Endometrium (tissue), 2 donors: Measurements from ENCODE around the gene MBP.

Source experiments
- FAIRE-seq: peaks from 2 replicates; lab custom pipeline; 2012; peaks lifted over from hg19 to GRCh38; lab: Jason Lieb, UNC
- donor health status: control.
- donor health status: control.

Gene MBP

DNA sequence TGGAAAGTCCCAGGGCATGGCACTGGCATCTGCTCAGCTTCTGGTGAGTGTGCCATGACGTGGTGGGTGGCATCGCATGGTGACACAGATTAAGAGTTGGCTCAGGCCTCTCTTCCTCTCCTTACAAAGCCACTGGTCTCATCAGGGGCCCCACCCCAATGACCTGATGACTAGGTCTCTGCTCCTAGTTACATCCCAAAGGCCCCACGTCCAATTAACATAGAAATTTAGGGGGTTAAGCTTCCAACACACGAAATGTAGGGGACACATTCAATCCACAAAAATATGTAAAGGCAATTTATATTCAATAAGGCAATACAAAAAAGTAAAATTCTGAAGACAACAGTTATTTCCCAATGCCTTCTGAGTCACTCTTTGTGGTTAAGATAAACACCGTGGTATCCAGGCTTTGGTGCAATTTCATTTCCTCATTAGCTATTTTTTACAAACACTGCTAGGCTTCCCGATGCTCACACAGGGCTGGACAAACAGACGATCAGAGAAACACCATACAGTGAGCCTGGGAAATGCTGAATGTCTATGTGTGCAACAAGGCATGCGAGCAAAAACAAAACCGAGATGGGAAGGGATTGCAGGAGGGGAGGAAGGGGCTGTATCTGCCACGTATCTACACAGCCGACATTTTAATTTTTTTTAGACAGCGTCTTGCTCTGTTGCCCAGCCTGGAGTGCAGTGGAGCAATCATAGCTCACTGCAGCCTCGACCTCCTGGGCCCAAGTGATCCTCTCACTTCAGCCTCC is 67.2 kb downstream of the MBP start:
- no peak for FAIRE-seq

DNA sequence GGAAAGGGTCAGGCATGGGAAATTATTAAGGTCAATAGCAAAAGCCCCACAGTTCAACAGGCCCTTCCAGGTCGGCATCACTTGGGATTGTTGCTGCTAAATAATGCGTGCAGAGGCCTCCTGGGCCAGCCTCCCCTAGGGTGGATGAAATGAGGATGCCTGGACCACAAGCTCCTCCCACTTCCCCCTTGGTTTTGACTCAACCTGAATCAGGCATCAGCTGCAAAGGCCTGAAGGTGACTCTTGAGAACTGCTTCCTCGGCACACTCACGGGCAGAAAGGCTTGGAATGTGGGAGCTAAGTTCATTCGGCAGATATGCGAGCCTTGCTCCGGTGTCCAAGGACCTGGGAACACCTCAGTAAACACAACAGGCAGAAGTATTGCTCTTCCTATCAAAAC is 69.3 kb downstream of the MBP start:
- FAIRE-seq = no peak

DNA sequence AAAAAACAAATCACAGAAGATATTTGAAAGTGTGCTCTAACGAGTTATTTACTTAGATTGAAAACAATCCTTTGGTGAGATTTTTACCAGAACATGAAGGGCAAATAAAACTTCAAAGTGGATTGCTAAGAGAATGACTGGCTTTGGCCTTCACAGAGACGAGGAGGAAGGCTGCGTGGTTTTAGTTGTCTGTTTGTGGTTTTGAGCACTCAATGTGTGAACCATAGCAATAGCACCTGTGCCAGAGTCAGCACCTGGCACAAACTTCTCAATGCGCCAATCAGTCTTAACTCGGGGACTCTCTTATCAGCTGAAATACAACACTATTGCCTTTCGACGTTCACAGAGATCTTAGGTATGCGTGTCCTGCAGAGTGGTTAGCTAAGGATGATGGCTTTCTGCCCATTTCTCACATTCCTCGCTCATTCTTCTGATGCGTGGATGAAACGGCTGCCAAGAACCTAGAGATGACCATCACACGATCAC is 70.0 kb downstream of the MBP start:
- FAIRE-seq = peak; percentile 88

DNA sequence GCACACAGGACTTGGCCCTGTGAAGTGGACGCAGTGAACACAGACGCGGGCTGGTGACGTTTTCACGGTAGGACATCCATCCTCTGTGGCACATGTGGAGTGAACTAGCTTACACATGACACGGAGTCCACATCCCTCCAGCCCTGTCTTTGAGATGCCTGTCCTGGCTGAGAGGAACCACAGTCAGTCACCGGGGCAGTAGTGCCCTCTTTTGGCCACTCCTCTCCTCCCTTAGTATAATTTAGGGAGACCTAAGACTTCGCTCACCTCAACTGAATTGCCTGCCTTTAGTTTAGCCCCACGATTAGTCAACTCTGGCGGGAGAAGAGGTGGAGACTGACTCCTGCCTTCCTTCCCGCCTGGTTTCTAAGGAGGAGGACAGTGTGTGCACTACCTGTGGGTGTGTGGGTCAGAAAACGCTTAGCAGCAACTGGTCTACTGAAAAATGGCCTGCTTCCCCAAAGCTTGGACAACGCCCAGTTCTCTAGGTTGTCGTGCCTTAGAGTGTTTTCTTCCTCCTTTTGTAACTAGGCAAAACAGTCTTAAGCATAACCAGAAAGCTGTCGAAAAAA is 70.6 kb downstream of the MBP start:
- FAIRE-seq = no peak

DNA sequence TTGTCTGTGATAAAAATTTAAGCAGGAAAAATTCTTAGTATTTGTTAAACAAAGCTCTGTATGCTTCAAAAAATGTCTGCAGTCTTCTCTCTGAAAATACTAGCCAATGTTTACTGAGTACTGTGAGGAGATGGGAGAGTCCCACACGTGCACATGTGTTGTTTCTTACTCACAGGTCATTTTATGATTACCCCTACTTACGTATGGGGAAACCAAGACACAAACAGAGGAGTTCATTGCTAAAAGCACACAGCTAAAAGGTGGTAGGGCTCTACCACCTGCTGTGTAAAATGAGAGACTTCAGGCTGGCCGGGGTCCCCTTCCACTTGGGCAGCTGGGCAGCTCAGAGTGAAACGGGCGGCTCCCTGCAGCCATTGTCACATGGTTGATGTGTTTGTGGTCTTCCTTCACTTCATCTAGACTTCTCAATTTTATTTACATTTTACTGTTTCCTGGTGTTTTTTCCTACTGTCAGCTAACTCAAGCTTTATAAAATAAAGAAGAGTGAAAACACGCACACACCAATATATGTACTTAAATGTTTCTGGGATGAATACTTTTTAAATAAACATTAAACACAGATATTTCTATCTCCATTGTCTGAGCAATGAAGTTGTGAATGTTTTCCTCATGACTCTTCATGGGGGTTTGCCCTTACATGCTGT is 71.2 kb downstream of the MBP start:
- no peak for FAIRE-seq

DNA sequence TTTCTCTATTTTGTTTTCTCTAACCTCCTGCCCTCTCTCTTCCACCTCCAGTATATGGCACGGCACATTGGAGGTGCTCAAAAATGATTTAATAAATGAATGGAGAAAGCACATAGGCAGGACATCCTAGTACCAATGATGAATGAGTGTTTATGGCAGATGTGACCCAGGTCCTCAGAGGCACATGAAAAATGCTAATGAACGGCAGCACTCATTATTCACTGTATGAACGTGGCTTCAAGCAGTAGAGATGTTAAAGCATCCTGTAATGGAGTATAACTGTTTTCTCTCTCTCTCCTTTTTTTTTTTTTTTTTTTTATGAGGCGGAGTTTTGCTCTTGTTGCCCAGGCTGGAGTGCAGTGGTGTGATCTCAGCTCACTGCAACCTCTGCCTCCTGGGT is 72.4 kb downstream of the MBP start:
- FAIRE-seq = no peak

DNA sequence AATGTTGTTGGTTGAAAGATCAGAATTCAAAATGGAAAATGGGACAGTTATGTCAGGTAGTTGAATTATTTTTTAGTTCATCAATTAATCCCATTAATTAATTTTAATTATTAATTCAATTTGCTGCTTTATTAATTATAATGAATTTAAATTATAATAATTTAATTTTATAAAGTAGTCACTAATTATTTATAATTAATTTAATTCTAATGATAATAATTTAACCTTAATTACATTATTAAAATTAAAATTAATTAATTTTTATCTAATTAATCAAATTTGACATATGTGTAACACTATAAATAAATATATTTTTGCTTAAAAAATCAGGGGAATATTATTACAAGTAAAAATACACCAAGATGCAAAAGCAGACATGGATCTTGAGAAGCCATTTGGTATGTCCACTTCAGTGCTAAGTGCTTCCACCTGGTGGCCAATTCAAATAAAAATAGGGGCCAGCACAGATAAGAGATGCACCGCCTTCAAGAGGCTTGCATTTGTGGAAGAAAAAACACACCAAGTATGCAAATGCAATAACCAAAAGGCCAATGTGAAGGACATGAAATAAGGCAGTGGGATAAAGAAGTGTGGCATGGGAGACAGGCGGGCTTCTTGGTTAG is 73.2 kb downstream of the MBP start:
- FAIRE-seq = peak; percentile 98

DNA sequence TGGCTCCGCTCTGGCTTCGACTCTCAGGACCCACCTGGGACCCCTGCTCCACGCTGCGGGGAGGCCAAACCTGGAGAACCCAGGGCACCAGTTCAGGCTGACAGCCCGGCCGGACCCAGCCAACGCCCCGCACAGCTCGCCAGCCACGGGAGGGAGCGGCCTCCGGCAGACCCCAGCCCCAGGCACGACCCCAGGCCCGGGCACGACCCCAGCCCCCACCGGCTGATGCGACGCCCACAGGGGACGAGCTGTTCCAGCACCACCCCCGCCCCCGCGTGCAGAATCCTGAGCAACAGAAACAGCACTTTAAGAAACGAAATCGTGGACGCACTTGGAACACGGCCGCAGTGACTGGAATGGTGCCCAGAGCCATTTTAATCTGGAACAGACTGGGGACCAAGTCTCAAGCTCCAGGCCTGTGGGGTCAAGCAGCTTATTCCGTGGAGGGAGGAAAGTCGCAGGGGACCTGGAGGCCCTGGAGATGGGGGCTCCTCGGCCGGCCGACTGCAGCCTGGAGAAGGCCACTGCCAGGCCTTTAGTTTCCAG is 74.2 kb downstream of the MBP start:
- FAIRE-seq = no peak

DNA sequence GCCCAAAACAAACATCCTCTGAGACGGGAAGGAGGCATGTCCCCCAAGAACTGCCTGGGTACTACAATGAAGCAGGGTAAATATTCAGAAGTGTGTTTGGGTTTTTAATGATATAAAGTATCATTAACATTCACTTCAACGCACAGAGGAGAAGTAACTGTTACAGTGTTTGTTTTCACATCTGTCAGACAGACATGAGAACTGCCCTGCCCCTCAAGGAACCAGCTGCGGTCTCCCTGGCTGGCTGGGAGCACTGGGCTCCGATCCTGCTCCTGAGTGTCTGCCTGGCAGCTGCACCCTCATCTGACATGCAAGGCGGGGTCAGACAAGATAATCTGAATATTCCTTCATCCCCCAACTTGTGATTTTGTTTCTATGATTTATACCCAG is 75.6 kb downstream of the MBP start:
- FAIRE-seq = no peak

DNA sequence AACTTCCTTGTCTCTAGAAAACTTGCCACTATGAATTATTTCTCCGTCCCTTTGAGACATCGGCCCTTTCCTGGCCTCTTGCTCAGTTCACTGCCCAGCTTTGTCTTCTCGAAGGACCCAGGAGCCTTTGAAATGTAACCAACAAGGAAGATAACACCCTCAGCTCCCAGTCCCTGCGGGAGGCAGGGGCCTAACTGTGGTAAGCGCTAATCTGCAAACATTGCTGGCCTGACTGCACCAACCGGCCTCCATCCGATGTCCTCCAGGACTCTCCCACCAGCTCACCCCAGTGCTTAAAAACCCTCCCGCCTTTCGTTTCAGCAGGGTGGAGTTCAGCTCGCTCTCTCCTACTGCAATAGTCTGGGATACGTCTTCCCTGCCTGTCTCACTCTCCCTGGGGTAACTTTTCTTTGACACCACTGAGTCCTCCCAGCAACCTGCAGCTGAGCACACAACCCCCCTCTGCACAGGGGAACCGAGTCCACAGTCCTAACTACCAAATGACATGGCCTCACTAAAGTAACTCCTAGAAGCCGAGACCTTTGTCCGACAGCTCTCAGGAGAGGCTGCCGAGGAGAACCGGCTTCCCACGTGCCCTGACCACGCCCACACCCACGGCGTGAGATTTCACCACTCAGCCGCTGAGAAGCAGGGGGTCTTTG is 76.1 kb downstream of the MBP start:
- FAIRE-seq = no peak

DNA sequence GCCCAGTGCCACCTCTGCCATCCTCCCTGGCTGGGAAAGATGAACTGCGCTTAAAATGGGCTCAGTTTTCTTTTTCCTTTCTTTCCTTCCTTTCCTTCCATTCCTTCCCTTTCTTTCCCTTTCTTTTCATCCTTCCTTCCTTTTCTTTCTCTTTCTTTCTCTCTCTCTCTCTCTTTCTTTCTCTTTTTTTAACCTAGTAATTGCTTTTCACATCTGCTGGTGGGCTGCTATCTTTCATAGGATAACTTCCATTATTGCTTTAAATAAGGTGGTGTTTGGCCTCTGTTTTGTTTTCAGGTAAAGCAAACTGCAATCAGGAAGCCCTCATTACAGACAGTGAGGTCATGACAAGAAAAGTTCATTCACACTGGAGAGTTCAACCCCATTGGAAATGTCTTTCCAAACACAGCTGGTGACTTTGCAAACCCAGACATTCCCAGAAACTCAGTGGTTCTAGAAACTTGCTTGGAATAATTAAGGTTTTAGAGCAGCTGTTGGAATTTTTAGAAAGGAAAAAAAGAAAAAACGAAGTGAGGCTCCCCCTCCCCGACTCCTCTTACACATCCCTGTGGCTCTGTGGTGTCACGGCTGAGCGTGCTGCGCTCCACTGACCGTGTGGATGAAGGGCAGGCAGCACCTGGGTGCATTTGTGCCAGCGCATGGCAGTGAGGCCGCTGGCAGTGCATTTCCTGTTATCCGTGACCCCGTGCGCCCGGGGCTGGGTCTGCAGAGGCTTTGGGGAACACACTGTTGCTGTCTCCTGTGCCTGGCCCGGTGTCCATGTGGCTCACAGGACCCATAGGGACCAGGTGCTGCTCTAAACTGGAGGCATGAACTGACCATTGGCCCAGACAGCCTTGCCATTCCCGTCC is 76.9 kb downstream of the MBP start:
- no peak for FAIRE-seq

DNA sequence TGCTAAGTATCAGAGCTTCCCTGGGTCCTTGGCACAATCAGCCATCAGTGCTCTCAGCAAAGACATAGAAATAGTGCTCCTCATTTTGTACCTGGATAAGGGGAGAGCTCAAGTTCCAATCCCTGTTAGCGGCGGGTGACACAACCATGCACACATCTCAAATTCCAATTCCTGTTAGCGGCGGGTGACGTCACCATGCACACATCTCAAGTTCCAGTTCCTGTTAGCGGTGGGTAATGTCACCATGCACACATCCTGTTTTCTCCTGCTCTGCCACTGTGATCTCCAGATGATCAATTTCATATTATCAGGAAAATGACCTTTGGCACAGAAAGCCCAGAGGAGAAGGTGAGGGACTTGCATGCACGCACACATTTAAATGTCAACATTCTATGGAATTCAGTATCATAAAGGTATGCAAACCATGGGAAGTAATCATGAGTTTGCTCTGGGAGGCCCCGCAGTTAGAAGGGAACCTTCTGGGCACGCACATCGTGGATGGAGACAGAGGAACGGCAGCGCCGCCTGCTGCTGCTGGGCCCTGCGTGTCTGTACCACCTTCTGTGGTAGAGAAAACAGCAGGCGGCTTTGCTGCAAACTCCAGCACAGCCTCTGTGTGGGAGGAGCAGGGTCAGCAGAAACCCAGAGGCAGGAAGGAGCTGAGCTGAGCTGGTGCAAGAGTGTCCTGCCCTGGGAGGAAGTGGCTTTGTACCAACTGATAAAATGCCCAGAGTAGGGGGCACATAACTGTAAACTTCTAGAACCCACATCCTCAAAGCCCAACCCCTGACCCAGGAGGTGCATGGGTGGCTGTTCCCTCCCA is 77.8 kb downstream of the MBP start:
- peak; percentile 70 for FAIRE-seq

DNA sequence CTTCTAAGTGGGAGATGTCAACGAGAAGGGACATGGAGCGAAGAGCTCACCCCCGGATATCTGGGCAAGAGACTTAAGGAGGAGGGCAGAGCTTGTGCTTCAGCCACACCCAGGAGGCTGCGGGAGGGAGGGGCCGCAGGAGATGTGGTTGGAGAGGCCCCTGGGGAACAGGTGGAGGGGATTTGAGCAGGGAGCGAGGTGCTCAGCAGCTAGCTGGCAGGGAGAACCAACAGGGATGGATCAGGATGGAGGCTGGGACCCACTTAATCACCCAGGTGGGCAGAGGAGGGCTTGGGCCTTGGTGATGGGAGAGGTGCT is 78.3 kb downstream of the MBP start:
- no peak for FAIRE-seq

DNA sequence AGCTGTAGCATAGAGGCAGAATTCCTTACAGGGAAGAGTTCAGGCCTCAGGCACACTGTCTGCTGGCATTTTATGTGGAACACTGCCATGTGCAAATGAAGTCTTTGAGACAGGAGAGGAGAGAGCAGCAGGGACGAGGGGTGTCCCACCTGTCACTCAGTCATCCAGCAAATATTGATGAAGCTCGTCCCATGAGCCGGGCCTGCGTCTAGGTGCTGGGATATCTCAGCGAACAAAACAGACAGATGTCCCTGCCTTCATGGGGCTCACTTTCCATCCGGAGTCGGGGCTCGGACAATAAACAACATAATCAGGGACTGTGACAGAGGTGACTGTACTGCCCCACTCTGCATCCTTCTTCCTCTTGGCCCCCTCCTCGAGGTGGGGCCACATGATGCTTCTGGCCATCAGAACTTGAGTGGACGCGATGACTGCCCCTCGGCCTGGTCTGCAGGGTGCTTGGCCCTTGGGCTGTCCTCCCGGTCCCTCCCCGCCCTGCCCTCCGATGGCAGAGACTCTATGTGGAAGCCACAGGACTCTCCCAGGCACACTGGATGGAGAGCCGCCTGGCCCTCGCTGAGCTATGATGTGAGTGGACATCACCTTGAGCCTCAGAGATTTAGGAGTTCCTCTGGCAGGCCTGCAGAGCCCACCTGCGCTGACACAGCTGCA is 78.8 kb downstream of the MBP start:
- no peak for FAIRE-seq

DNA sequence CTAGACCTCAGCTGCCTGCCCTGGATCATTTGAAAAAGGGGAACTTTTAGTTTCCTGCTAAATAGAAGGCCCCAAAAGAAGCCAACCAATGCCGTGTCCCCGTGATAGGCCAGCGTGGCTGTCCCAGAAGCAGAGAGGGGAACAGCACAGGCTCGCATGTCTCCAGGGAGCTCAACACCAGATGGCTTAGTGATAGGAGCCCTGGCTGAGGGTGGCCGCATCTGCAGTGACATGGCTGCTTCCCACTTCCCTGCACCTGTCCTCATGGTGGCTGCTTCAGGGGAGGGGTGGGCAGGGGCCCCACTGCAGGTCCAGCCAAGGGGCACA is 79.6 kb downstream of the MBP start:
- no peak for FAIRE-seq

DNA sequence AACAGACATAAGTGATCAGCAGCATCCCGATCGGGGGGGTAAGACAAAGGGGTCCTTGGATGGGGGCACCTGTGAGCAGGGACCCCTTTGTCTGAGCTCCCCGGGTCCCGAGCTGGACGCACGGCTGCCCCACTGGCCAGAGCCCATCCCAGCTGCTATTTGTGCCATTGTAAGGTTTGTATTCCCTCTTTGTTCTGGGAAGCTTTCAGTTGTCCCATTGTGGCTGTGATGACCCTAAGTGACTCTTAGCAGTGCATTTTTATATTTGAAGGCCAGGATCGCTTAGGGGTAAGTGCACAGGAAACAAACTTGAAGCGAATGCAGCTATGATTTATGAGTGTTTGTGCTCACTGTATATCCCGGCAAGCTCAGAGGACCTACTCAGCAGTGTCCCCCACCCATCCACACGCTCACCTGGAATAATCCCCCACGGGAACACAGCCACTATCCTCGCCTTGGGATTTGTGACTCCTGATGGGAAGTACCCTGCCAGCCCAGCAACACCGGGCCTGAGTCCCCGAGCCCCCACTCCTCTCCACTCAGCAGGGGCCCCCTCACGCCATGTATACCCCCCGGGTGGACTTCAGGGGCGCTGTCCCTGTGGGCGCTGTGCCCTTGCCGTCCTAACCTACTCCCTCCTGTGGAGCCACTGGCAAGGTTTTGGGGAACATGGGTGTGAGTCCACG is 80.1 kb downstream of the MBP start:
- no peak for FAIRE-seq

DNA sequence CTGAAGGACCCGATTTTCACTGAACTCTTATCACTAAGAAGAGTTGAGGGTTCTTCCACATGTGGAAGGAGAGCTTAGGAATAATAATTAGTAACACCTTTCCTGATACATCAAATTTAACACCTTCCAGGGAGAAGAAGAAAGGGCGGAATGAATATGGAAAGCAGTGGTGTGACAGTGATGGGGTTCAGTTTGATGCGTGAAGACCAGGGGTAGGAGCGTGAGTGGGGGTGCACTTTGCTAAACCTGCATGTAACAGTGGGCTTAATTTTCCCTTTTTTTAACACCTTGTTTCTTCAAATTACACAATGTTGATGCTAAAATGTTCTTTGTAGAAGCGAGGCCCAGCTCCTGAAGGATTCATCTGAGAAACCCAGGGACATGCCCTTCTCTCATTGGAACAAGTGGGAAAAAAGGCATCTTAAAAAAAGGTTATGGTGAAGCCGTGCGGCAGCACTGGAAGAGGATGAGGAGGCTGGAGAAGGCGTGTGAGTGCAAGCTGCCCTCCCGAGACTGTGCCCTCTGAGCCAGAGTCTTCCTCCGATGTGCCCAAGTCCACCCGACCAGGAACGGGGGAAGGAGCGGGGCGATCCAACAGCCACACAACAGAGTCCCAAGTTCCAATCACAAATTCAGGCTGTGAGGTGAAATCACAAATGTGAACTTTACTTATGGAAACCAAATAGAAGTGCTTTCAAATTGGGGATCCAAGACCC is 80.8 kb downstream of the MBP start:
- FAIRE-seq = no peak

DNA sequence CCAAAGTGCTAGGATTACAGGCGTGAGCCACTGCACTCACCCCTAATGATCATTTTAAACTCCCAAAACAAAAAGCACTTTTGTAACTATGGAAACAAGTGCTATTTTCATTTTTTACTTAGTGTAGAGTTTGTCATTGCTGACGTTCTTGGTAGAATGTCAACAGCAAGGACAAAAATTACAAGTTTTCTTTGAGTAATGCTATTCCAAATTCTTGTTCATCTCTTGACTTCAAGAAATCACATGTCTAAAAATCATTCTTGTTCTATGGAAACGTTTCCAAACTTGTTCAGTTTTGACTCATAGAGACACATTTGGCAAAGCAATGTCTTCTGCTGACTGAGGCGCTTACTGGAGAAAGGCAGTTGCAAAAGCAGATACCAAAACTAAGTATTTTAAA is 82.6 kb downstream of the MBP start:
- FAIRE-seq = no peak
